ENCODE measurements around the gene FAM83B.
"Not testable (repeated sequence)": the region's sequence is repeated elsewhere in the genome, so short reads cannot be mapped to it uniquely, and the experiment has no call there.

FAM83B gene

GRCh38 chr6:54876365-54876764 lies 29.8 kb downstream of the FAM83B start:
- Histone ChIP-seq H3K27me3 (no peaks in the 10 kb centered on the region), H3K4me1 (no peaks in the 10 kb centered on the region), H4K20me1 (no peaks in the 10 kb centered on the region), H3K27ac (no peak overlapping the region), H3K4me2 (no peak overlapping the region), H3K36me3 (no peaks in the 10 kb centered on the region), H3K9me3 (replicated peaks in 1 of 11) (no peaks in the 10 kb centered on the region), H3K9ac (no peak overlapping the region), H3K4me3 (no peak overlapping the region)
- no peak for TF ChIP-seq Cebpa-rat (IDR thresholded peaks at IDR 0.05)

GRCh38 chr6:54876871-54877270 lies 30.3 kb downstream of the FAM83B start:
- Histone ChIP-seq H3K4me2 (no peak overlapping the region), H3K27ac (no peak overlapping the region), H3K27me3 (no peaks in the 10 kb centered on the region), H4K20me1 (no peaks in the 10 kb centered on the region), H3K4me1 (no peaks in the 10 kb centered on the region), H3K36me3 (no peaks in the 10 kb centered on the region), H3K4me3 (no peak overlapping the region), H3K9ac (no peak overlapping the region), H3K9me3 (replicated peaks in 1 of 11) (no peaks in the 10 kb centered on the region)
- no peak for TF ChIP-seq Cebpa-rat (IDR thresholded peaks at IDR 0.05)

- Histone ChIP-seq H3K36me3 (no peaks in the 10 kb centered on the region), H3K9ac (no peak overlapping the region), H3K4me2 (no peak overlapping the region), H3K27ac (no peak overlapping the region), H3K4me3 (no peak overlapping the region), H3K4me1 (no peaks in the 10 kb centered on the region), H3K27me3 (no peaks in the 10 kb centered on the region), H3K9me3 (replicated peaks in 1 of 11) (no peaks in the 10 kb centered on the region), H4K20me1 (no peaks in the 10 kb centered on the region)
- no peak for TF ChIP-seq Cebpa-rat (IDR thresholded peaks at IDR 0.05)
These were observed 31.2 kb downstream of the FAM83B start for GRCh38 chr6:54877713-54878317.

GRCh38 chr6:54878718-54879117 lies 32.1 kb downstream of the FAM83B start:
- H3K4me2 ChIP-seq = no peak overlapping the region
- H3K27ac ChIP-seq = no peak overlapping the region
- TF ChIP-seq Cebpa-rat (IDR thresholded peaks at IDR 0.05) = no peak
- no peak overlapping the region for H3K9ac ChIP-seq
- no peaks in the 10 kb centered on the region for H3K27me3 ChIP-seq
- no peaks in the 10 kb centered on the region for H3K4me1 ChIP-seq
- no peak overlapping the region for H3K4me3 ChIP-seq
- H3K9me3 ChIP-seq (replicated peaks in 1 of 11) = no peaks in the 10 kb centered on the region
- H3K36me3 ChIP-seq = no peaks in the 10 kb centered on the region
- no peaks in the 10 kb centered on the region for H4K20me1 ChIP-seq

- Histone ChIP-seq H3K9me3 (replicated peaks in 1 of 11) (no peaks in the 10 kb centered on the region), H3K27me3 (no peaks in the 10 kb centered on the region), H4K20me1 (no peaks in the 10 kb centered on the region), H3K4me2 (no peak overlapping the region), H3K36me3 (no peaks in the 10 kb centered on the region), H3K4me3 (no peak overlapping the region), H3K27ac (no peak overlapping the region), H3K9ac (no peak overlapping the region), H3K4me1 (no peaks in the 10 kb centered on the region)
- TF ChIP-seq Cebpa-rat (IDR thresholded peaks at IDR 0.05) = peak in 6 of 11 experiments; percentile 44 to 86 (median 68); a peak in 10 of 22 replicates
These were observed 32.8 kb downstream of the FAM83B start for GRCh38 chr6:54879188-54879985.

GRCh38 chr6:54881067-54881730 lies 34.6 kb downstream of the FAM83B start:
- no peak for TF ChIP-seq Cebpa-rat (IDR thresholded peaks at IDR 0.05)
- Histone ChIP-seq H3K4me3 (no peak overlapping the region), H3K27me3 (no peaks in the 10 kb centered on the region), H3K9ac (no peak overlapping the region), H4K20me1 (no peaks in the 10 kb centered on the region), H3K4me1 (no peaks in the 10 kb centered on the region), H3K36me3 (no peaks in the 10 kb centered on the region), H3K4me2 (no peak overlapping the region), H3K27ac (no peak overlapping the region), H3K9me3 (replicated peaks in 1 of 11) (no peaks in the 10 kb centered on the region)

GRCh38 chr6:54881891-54882290 lies 35.3 kb downstream of the FAM83B start:
- not testable (repeated sequence) for H3K27me3 ChIP-seq; H4K20me1 ChIP-seq; H3K4me3 ChIP-seq; H3K36me3 ChIP-seq; H3K4me1 ChIP-seq; H3K27ac ChIP-seq; H3K9ac ChIP-seq; H3K9me3 ChIP-seq (replicated peaks in 1 of 11); H3K4me2 ChIP-seq

GRCh38 chr6:54886932-54887584 lies 40.5 kb downstream of the FAM83B start:
- H3K36me3 ChIP-seq = no peaks in the 10 kb centered on the region
- no peaks in the 10 kb centered on the region for H3K27me3 ChIP-seq
- no peaks in the 10 kb centered on the region for H3K9me3 ChIP-seq (replicated peaks in 1 of 11)
- H3K9ac ChIP-seq = no peak overlapping the region
- H4K20me1 ChIP-seq = no peaks in the 10 kb centered on the region
- no peak for TF ChIP-seq Cebpa-rat (IDR thresholded peaks at IDR 0.05)
- no peaks in the 10 kb centered on the region for H3K4me1 ChIP-seq
- H3K4me3 ChIP-seq = no peak overlapping the region
- no peak overlapping the region for H3K4me2 ChIP-seq
- H3K27ac ChIP-seq = no peak overlapping the region

- H3K9ac ChIP-seq = no peak overlapping the region
- H3K4me2 ChIP-seq = no peak overlapping the region
- no peak overlapping the region for H3K27ac ChIP-seq
- TF ChIP-seq Cebpa-rat (IDR thresholded peaks at IDR 0.05) = no peak
- no peaks in the 10 kb centered on the region for H3K36me3 ChIP-seq
- no peaks in the 10 kb centered on the region for H3K27me3 ChIP-seq
- H3K9me3 ChIP-seq (replicated peaks in 1 of 11) = no peaks in the 10 kb centered on the region
- no peak overlapping the region for H3K4me3 ChIP-seq
- H3K4me1 ChIP-seq = no peaks in the 10 kb centered on the region
- no peaks in the 10 kb centered on the region for H4K20me1 ChIP-seq
These were observed 45.0 kb downstream of the FAM83B start for GRCh38 chr6:54891536-54891935.

Data from BLaER1 treated with 17β-estradiol and CSF1 and Interleukin-3, amounts not matched to agents 10 nM and 100 nM (cell line).